RPMI8226 (cell line): Measurements from ENCODE around the gene ATP6V0E1.

Source experiments
- DNase-seq: peaks from one replicate; pipeline ENCODE4 v3.0.0-alpha.2; 2015

Gene ATP6V0E1

GRCh38 chr5:172983542-172984243, at the start of gene ATP6V0E1:
Gene ATP6V0E1 (plus strand): TSS chr5:172983771. CDS start chr5:172983861, 90 bp downstream.
- peak; percentile 95 for DNase-seq

DNA sequence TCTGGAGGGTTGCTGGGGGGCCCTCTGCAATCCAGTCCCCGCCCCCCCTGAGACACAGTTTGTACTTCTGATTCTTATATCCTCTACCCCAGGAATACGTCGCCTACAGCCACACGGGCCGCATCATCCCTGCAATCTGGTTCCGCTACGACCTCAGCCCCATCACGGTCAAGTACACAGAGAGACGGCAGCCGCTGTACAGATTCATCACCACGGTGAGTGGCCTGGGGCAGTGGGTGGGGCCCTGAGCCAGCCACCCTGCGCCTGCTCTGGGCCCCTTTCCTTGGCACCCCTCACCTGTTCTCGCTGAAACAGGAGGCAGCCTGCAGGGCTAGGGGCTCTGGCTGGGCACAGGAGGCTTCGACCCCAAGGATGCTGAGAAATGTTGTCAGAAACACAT, 48.5 kb upstream of the ATP6V0E1 start:
- no peak for DNase-seq

DNA sequence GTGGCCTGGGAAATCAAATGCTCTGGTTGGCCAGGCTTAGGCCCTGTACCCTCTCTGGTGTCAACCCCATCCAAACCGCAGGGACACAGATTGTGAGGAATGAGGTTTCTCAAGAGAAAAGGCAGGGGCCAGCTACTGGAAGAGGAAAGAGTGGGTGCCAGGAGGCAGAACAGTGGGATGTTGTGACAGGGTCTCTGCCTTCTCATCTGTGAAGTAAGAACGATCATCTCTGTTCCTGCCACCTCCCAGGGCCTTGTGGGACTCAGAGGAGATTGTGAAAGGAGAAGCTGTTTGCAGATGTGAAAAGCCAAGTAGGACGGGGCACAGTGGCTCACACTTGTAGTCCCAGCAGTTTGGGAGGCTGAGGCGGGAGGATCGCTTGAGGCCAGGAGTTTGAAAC, 47.2 kb upstream of the ATP6V0E1 start:
- no peak for DNase-seq

- peak; percentile 25 for DNase-seq
Observed at GRCh38 chr5:172939071-172939470, 44.5 kb upstream of the ATP6V0E1 start.

GRCh38 chr5:172939611-172940267, 43.8 kb upstream of the ATP6V0E1 start:
- no peak for DNase-seq

DNA sequence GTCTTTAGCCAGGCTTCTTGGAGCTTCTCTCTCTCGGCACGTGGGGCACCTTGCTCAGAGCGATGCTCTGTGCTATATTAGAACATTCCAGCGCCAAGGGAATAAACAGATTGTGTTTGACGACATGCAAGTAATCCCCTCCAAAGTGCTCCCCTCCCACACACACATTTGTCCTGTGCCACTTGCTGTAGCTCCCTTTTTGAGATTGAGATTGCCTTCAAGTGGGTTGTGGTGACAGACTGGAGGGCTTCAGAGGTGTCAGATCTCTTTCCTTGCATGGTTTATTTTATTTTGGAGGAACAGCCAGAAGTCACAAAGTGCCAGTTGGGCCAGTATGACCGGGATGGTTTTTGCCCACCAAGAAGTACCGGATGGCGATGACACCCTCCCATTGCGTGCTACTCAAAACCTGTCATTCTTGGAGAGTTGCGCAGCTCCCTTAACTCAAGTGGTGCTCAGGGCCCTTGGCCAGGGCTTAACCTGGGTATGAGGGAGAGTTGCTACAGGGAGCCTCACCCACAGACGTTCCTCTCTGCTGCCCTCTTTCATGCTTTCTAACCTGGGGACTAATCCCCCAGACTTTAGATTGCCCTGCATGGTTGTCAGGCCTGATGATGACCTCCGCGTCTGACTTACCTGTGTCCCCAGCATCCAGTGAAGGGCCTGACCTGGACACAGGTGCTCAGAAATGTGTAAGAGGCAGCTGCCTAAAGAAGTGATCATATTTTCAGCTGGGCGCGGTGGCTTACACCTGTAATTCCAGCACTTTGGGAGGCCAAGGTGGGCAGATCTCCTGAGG, 43.1 kb upstream of the ATP6V0E1 start:
- no peak for DNase-seq

DNA sequence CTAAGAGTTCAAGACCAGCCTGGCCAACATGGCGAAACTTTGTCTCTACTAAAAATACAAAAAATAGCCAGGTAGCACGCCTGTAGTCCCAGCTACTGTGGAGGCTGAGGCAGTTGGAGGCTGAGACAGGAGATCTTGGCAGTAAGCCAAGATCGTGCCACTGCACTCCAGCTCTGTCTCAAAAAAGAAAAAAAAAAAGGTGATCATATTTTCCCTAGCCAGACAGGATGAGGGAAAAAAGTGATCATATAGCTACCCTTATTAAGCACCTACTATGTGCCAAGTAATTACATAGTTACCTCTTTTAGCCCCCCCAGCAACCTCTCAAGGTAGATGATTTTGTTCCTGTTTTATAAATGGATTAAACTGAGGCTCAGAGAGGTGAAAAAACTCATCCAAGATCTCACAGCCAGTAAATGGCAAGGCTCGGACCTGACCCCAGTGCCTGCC, 42.5 kb upstream of the ATP6V0E1 start:
- DNase-seq = no peak

DNA sequence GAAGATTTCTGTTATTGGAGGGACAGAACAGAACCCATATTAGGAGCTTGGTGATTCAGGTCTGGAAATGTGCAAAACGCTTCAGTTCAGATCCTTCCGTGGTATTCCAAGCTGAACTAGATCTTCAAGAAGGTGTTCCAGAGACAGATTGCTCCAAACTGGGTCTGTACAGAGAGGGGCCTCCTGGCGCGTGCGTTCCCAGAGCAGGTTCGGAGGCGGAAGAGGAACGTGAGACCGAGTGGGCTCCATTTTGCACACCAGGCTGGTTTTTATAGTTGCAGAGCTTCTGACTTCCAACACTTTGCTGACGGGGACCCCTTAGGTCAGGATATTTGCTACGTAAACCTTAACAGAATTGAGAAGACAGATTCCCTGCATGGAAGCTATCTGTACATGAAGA, 41.0 kb upstream of the ATP6V0E1 start:
- no peak for DNase-seq

- DNase-seq = no peak
Observed at GRCh38 chr5:172943283-172943841, 40.2 kb upstream of the ATP6V0E1 start.

DNA sequence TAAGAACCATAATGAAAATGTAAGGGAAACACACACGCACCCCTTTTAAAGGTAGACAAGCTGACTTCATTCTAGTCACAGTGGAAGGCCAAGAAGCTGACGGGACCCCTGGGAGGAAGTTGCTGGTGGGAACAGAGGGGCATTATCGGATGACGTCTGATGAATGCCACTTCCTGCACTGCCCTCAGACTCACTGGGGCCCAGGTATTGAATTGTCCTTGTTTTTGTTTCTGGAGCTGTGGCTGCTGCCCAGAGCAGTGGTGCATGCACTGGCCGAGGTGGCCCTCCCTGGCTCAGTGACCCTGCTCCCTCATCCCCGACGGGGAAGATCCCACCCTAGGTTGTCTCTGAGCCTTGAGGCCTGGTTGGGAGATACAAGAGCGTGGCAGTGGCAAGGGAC, 39.7 kb upstream of the ATP6V0E1 start:
- DNase-seq = no peak

- no peak for DNase-seq
Observed at GRCh38 chr5:172944741-172945140, 38.8 kb upstream of the ATP6V0E1 start.

DNA sequence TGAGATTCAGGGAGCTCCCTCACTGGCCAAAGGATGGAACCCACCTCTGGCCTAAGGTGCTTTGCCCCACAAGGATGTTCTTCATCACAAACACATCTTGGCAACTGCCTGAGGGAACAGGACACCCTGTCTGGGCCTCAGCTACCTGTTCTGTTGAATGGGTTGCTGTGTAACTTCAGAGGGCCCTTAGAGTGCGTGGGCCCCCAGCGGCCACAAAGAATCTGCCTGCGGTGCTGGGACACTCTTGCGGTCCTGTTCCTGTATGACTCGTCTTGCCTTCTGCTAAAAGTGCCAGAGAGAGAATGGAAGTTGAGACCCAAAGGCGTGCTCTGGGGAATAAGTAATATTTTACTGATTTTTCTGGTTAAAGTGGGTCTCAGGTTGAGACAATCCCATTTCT, 38.4 kb upstream of the ATP6V0E1 start:
- no peak for DNase-seq

- DNase-seq = no peak
Observed at GRCh38 chr5:172946146-172946545, 37.4 kb upstream of the ATP6V0E1 start.

DNA sequence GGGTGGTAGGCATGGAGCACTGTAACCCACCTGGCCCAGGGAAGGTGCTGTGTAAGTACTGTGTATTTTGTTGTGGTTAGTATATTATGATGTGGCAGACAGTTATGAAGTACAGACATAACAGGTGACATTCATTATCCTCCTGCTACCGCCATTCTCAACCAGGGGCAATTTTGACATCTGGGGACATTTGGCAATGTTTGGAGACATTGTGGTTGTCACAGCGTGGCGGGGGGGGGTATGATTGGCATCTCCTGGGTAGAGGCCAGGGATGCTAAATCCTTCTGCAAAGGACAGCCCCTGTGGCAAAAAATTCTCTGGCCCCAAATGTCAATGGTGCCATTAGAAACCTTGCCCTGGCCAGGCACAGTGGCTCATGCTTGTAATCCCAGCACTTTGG, 34.1 kb upstream of the ATP6V0E1 start:
- DNase-seq = no peak

GRCh38 chr5:172950176-172950965, 33.2 kb upstream of the ATP6V0E1 start:
- no peak for DNase-seq

- DNase-seq = no peak
Observed at GRCh38 chr5:172951371-172952033, 32.1 kb upstream of the ATP6V0E1 start.

DNA sequence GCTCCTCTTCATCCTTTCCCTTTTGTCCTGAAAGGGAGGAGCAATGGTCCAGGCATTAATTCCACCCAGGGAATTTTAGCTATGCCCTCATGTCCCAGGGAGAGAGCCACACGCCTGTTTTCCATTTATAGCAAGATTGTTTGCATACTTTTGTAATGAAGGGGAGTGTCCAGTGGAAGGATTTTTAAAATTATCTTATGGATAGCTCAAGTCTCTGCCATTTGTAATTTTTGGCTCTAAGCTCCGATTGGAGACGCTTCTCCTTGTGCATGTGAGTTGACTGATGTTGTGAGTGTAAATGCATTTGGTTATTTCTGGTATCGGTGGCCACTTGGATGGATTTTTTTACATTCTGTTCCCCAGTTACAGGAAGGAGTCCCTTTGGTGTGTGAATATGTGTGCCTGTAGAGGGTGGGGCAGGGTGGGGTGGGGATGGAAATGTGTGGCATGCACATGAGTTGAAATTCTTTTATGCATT, 31.5 kb upstream of the ATP6V0E1 start:
- DNase-seq = no peak

GRCh38 chr5:172953776-172954675, 29.5 kb upstream of the ATP6V0E1 start:
- no peak for DNase-seq

GRCh38 chr5:172954751-172955159, 28.8 kb upstream of the ATP6V0E1 start:
- no peak for DNase-seq

DNA sequence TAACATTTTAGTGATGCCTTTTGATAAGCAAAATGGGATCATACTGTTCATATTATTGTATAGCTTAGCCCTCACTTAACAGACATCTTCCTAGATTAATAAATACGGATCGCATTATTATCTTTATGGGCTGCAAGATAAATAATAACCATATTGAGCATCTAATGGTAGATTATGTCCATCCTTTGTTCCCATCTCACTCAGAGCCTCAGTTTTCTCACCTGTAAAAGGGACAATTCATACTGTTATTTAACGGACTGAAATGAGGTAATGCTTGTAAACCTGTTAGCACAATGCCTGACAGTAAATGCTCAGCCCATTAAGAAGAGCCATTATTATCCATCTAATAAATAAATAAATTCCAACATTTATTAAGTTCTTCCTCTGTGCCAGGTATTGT, 27.3 kb upstream of the ATP6V0E1 start:
- no peak for DNase-seq

DNA sequence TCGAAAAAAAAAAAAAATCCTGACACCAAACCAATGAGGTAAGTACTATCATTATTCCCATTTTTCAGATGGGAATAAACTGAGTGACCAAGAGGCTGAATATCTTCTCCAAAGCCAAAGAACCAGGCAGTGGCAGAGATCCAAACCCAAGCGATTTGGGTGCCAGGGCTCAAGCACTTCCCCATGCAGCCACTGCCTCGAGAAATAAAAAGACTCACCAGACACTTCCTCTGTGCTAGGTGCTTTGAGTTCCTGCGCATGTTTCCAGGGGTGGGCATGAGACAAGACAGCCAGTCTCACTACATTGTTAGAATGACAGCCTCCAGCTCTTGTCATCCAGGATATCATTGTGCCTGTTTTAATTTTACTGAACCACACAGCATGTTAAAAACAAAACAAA, 26.6 kb upstream of the ATP6V0E1 start:
- DNase-seq = no peak
